Suprapubic skin (tissue), 4 donors: Measurements from ENCODE around the gene SLC15A1. TPM values are rescaled to one million over a fixed set of nuclear protein-coding genes. Genes with fewer than 3 reads are reported as not detected.

Experiments
- DNase-seq, 2 donors: peaks; one replicate each; pipeline ENCODE4 v3.0.0-alpha.2; 2019; ENCODE audit warnings: low spot score in 2 of 2
- H3K27ac ChIP-seq: fragments of 200-600 bp; sonication (generic); one replicate; pipeline ENCODE4 v1.5.1; 2019
- H3K27me3 ChIP-seq: fragments of 200-600 bp; sonication (generic); one replicate; pipeline ENCODE4 v1.5.1; 2019
- H3K36me3 ChIP-seq: fragments of 200-600 bp; sonication (generic); one replicate; pipeline ENCODE4 v1.5.1; 2019
- H3K4me1 ChIP-seq: fragments of 200-600 bp; sonication (generic); one replicate; pipeline ENCODE4 v1.5.1; 2019
- H3K4me3 ChIP-seq: fragments of 200-600 bp; sonication (generic); one replicate; pipeline ENCODE4 v1.5.1; 2019; ENCODE audit warnings: mild to moderate bottlenecking
- H3K9me3 ChIP-seq: fragments of 200-600 bp; sonication (generic); one replicate; pipeline ENCODE4 v1.5.1; 2019
- CTCF ChIP-seq, 2 donors: fragments of 200-600 bp in 1 of 2; fragments of 450-650 bp in 1 of 2; sonication (generic) in 1 of 2; IDR thresholded peaks; one replicate each; pipeline ENCODE4 v1.5.1; 2016 to 2019; ENCODE audit warnings: antibody characterized with exemption in 2 of 2, mild to moderate bottlenecking in 1 of 2, moderate library complexity in 1 of 2
- EP300 ChIP-seq: sonication (generic); formaldehyde crosslinking; IDR thresholded peaks from one replicate; pipeline ENCODE4 v1.6.1; 2017; ENCODE audit warnings: antibody characterized with exemption
- POLR2A ChIP-seq, 2 donors: fragments of 450-650 bp; IDR thresholded peaks; one replicate each; pipeline ENCODE4 v1.6.1; 2017; ENCODE audit warnings: antibody characterized with exemption in 2 of 2, mild to moderate bottlenecking in 2 of 2, moderate library complexity in 2 of 2
- POLR2AphosphoS5 ChIP-seq, 3 donors: sonication (generic); formaldehyde crosslinking; IDR thresholded peaks; one replicate each; pipeline ENCODE4 v1.6.1; 2017; ENCODE audit warnings: antibody characterized with exemption in 3 of 3
- WGBS: methylation state at CpG from one replicate; pipeline ENCODE4 v1.1.5; 2018; 5-methylcytosine and 5-hydroxymethylcytosine counted together
- total RNA-seq, 4 donors: library from RNA; depleted of rRNA; stranded (reverse); fragments of >200 nt; gene quantifications; one replicate each; pipeline ENCODE4 v1.1.0, GENCODE V29; 2016

The SLC15A1 gene
- total RNA-seq, 4 donors from 2014 or later = 34.1 to 64.3 (median 62.4) TPM

DNA sequence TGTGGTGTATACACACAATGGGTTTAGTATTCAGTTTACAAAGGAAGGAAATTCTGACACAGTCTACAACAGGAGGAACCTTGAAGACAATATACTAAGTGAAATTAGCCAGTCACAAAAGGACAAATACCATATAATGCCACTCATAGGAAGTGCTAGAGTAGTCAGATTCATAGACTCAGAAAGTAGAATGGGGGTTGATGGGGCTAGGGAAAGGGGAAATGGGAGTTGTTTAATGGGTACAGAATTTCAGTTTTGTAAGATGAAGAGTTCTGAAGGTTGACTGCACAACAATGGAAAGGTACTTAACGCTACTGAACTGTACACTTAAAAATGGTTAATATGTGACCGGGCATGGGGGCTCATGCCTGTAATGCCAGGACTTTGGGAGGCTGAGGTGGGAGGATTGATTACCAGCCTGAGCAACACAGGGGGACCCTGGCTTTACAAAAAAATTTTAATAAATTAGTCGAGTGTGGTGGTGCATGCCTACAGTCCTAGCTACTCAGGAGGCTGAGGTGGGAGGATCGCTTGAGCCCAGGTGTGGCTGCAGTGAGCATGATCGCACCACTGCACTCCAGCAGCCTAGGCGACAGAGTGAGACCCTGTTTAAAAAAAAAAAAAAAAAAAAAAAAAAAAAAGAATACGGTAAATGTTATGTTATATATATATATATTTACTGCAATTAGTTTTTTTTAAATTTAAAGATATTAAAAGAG lies 45.0 kb downstream of the SLC15A1 start:
- H3K27ac ChIP-seq = no peak overlapping the region
- H3K36me3 ChIP-seq = no peaks in the 10 kb centered on the region
- H3K9me3 ChIP-seq = no peaks in the 10 kb centered on the region
- WGBS = 90% methylated on average over 7 of the region's 7 CpGs
- TF ChIP-seq POLR2AphosphoS5 (IDR thresholded peaks at IDR 0.05) (no peak), CTCF (IDR thresholded peaks at IDR 0.05) (no peak), EP300 (no peak), POLR2A (IDR thresholded peaks at IDR 0.05) (no peak)
- no peaks in the 10 kb centered on the region for H3K4me1 ChIP-seq
- peaks cover 4% of the 10 kb centered on the region for H3K27me3 ChIP-seq
- no peak for DNase-seq
- no peak overlapping the region for H3K4me3 ChIP-seq

DNA sequence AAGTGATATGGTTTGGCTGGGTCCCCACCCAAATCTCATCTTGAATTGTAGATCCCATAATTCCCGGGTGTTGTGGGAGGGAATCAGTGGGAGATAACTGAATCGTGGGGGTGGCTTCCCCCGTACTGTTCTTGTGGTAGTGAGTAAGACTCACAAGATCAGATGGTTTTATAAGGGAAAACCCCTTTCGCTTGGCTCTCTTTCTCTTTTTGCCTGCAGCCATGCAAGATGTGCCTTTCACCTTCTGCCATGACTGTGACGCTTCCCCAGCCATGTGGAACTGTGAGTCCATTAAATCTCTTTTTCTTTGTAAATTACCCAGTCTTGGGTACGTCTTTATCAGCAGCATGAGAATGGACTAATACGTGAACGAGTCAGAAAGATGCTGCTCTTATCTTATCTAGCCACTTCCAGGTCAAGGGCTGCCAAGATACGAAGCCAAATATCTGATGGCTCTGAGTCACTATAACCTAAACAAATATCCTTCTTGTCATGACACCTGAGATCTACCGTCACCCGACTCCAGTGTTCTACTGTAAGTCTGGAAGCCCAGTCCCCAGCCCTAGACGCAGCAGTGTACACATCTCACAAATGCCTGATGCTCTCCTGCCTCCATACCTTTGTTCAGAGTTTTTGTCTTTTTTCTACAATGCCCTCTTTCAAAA lies 45.9 kb downstream of the SLC15A1 start:
- peaks cover 4% of the 10 kb centered on the region for H3K27me3 ChIP-seq
- 49% methylated on average over 12 of the region's 12 CpGs for WGBS
- TF ChIP-seq POLR2AphosphoS5 (IDR thresholded peaks at IDR 0.05) (no peak), CTCF (IDR thresholded peaks at IDR 0.05) (no peak), POLR2A (IDR thresholded peaks at IDR 0.05) (no peak), EP300 (no peak)

GRCh38 chr13:98697791-98698190 lies 54.7 kb downstream of the SLC15A1 start:
- Histone ChIP-seq H3K4me1 (no peaks in the 10 kb centered on the region), H3K27me3 (no peaks in the 10 kb centered on the region), H3K9me3 (no peaks in the 10 kb centered on the region), H3K36me3 (no peaks in the 10 kb centered on the region), H3K27ac (no peak overlapping the region), H3K4me3 (no peak overlapping the region)
- TF ChIP-seq EP300 (no peak), POLR2A (IDR thresholded peaks at IDR 0.05) (no peak), CTCF (IDR thresholded peaks at IDR 0.05) (no peak), POLR2AphosphoS5 (IDR thresholded peaks at IDR 0.05) (no peak)
- no peak for DNase-seq
- 53% methylated on average over 4 of the region's 4 CpGs for WGBS

More for the DNA sequence above, 45.9 kb downstream of the SLC15A1 start:
- Histone ChIP-seq H3K4me3 (no peak overlapping the region), H3K27ac (no peak overlapping the region), H3K4me1 (no peaks in the 10 kb centered on the region), H3K36me3 (no peaks in the 10 kb centered on the region), H3K9me3 (no peaks in the 10 kb centered on the region)
- no peak for DNase-seq

- TF ChIP-seq EP300 = no peak
- no peak for TF ChIP-seq POLR2AphosphoS5 (IDR thresholded peaks at IDR 0.05)
- TF ChIP-seq POLR2A (IDR thresholded peaks at IDR 0.05) = no peak
- no peak for TF ChIP-seq CTCF (IDR thresholded peaks at IDR 0.05)
- no peaks in the 10 kb centered on the region for H3K27me3 ChIP-seq
- no peaks in the 10 kb centered on the region for H3K36me3 ChIP-seq
- H3K9me3 ChIP-seq = no peaks in the 10 kb centered on the region
- no peak overlapping the region for H3K4me3 ChIP-seq
- WGBS = 80% methylated on average over 1 of the region's 1 CpG
- no peaks in the 10 kb centered on the region for H3K4me1 ChIP-seq
- DNase-seq = no peak
- H3K27ac ChIP-seq = no peak overlapping the region
Observed at GRCh38 chr13:98693756-98694155, 58.7 kb downstream of the SLC15A1 start.

GRCh38 chr13:98691360-98691759 lies 61.1 kb downstream of the SLC15A1 start:
- Histone ChIP-seq H3K36me3 (no peaks in the 10 kb centered on the region), H3K27ac (no peak overlapping the region), H3K4me1 (no peaks in the 10 kb centered on the region), H3K27me3 (no peaks in the 10 kb centered on the region), H3K9me3 (no peaks in the 10 kb centered on the region), H3K4me3 (no peak overlapping the region)
- DNase-seq = no peak
- no peak for TF ChIP-seq EP300
- TF ChIP-seq POLR2A (IDR thresholded peaks at IDR 0.05) = no peak
- no peak for TF ChIP-seq CTCF (IDR thresholded peaks at IDR 0.05)
- no peak for TF ChIP-seq POLR2AphosphoS5 (IDR thresholded peaks at IDR 0.05)
- WGBS = 85% methylated on average over 4 of the region's 4 CpGs
